K562 (cell line): ENCODE results near the gene DLGAP5. TPM values are rescaled to one million over a fixed set of nuclear protein-coding genes. Genes with fewer than 3 reads are reported as not detected.

Experiments used
- CBX8 ChIP-seq: fragments of 200-600 bp; sonication (generic); IDR thresholded peaks from 2 replicates; pipeline ENCODE4 v1.6.1; 2012; ENCODE audit warnings: borderline replicate concordance, mixed run types, low read depth, mild to moderate bottlenecking, moderate library complexity, mixed read lengths, low read length, control low read depth, inconsistent platforms; ENCODE audit not compliant: poor library complexity, severe bottlenecking; ENCODE audit errors: extremely low read depth
- CREB3 ChIP-seq: fragments of 450-650 bp; conservative IDR thresholded peaks from 2 replicates; pipeline ENCODE4 v1.6.1; 2016; ENCODE audit warnings: missing genetic modification characterization, low read depth, mild to moderate bottlenecking, missing compliant biosample characterization, moderate library complexity
- ELF1 ChIP-seq: fragments of 200-800 bp; sonication (Bioruptor generic); IDR thresholded peaks from 2 replicates; pipeline ENCODE4 v1.6.1; 2016; ENCODE audit warnings: missing genetic modification characterization, missing compliant biosample characterization
- JUN ChIP-seq, 2 experiments: sonication (generic) in 1 of 2; formaldehyde crosslinking in 1 of 2; IDR thresholded peaks; 2 replicates each; pipeline versions ENCODE4 v1.6.1 to v1.8.0; 2012 to 2022; ENCODE audit warnings: borderline replicate concordance in 2 of 2, mild to moderate bottlenecking in 2 of 2, improper control_type of control experiment in 1 of 2, low read depth in 1 of 2, low read length in 1 of 2, missing genetic modification reagents in 1 of 2
- JUND ChIP-seq, 2 experiments: IDR thresholded peaks; 2 replicates in 1 of 2; 3 replicates in 1 of 2; pipeline ENCODE4 v1.6.1; 2011; ENCODE audit warnings: borderline replicate concordance in 2 of 2, low read depth in 2 of 2, low read length in 2 of 2, improper control_type of control experiment in 1 of 2, missing biosample characterization in 1 of 2, missing genetic modification characterization in 1 of 2, missing genetic modification reagents in 1 of 2
- NR0B1 ChIP-seq: fragments of 450-650 bp; IDR thresholded peaks from one replicate; pipeline ENCODE4 v1.6.1; 2018; ENCODE audit warnings: mild to moderate bottlenecking, moderate library complexity; ENCODE audit not compliant: partially characterized antibody
- PCBP1 ChIP-seq: fragments of 200-400 bp; formaldehyde crosslinking; IDR thresholded peaks from 2 replicates; pipeline ENCODE4 v1.6.1; 2018; ENCODE audit warnings: mild to moderate bottlenecking, low read depth, low read length; ENCODE audit not compliant: poor library complexity, severe bottlenecking
- SPI1 ChIP-seq: IDR thresholded peaks from 2 replicates; pipeline ENCODE4 v1.6.1; 2011; ENCODE audit warnings: low read depth, low read length, control low read depth, borderline replicate concordance
- TEAD2 ChIP-seq: fragments of 450-650 bp; IDR thresholded peaks from 2 replicates; pipeline ENCODE4 v1.6.1; 2016; ENCODE audit warnings: missing genetic modification characterization, control low read depth, missing compliant biosample characterization
- TOE1 ChIP-seq, 2 experiments: fragments of 450-650 bp in 1 of 2; sonication (generic) in 1 of 2; formaldehyde crosslinking in 1 of 2; IDR thresholded peaks; 2 replicates each; pipeline versions ENCODE4 v1.7.1 to v1.8.0; 2016 to 2022; ENCODE audit warnings: borderline replicate concordance in 2 of 2, mild to moderate bottlenecking in 2 of 2, antibody characterized with exemption in 1 of 2, inconsistent platforms in 1 of 2, low read depth in 1 of 2, missing genetic modification reagents in 1 of 2, moderate library complexity in 1 of 2
- ZKSCAN8 ChIP-seq: fragments of 200-800 bp; sonication (Bioruptor generic); IDR thresholded peaks from 2 replicates; pipeline ENCODE4 v1.6.1; 2016; ENCODE audit warnings: missing genetic modification characterization, missing compliant biosample characterization
- ZNF134 ChIP-seq: fragments of 250-450 bp; sonication (Bioruptor Pico); conservative IDR thresholded peaks from 2 replicates; pipeline ENCODE4 v1.4.0; 2020
- ZNF431 ChIP-seq: sonication (generic); formaldehyde crosslinking; IDR thresholded peaks from 2 replicates; pipeline ENCODE4 v1.8.0; 2022; ENCODE audit warnings: mild to moderate bottlenecking, missing genetic modification reagents
- polyA plus RNA-seq, 8 experiments: library from polyadenylated mRNA; depleted of rRNA in 4 of 8; stranded (reverse) in 5 of 8; unstranded in 3 of 8; fragments of >200 nt; fragmentation: Nextera tagmentation in 2 of 8; fragmentation: Illumina TruSeq in 1 of 8; extraction: Ambion mirVana in 2 of 8; extraction: Trizol in 1 of 8; gene quantifications; 2 replicates each; pipeline versions ENCODE4 v1.2.1 to v1.2.3, GENCODE V29; 2011 to 2014; ENCODE audit warnings: inconsistent platforms in 1 of 8, missing spikeins in 1 of 8
- total RNA-seq, 7 experiments: library from RNA; depleted of rRNA in 6 of 7; stranded (reverse); fragments of >200 nt in 6 of 7; fragmentation: Illumina TruSeq in 2 of 7; extraction: Trizol in 2 of 7; gene quantifications; 2 replicates each; pipeline versions ENCODE4 v1.2.1 to v1.2.3, GENCODE V29; 2011 to 2021; ENCODE audit warnings: low replicate concordance in 1 of 7
- TF ChIP-seq, protein P1 (sequence below): fragments of 450-650 bp; formaldehyde crosslinking; IDR thresholded peaks from 2 replicates; pipeline ENCODE4 v1.4.0; 2020; ENCODE audit warnings: mild to moderate bottlenecking, moderate library complexity
- TF ChIP-seq, protein P2 (sequence below): fragments of 250-450 bp; sonication (Bioruptor Pico); IDR thresholded peaks from 2 replicates; pipeline ENCODE4 v1.4.0; 2020; ENCODE audit warnings: mild to moderate bottlenecking, moderate library complexity
- TF ChIP-seq, protein P3 (sequence below), 2 experiments: fragments of 450-650 bp in 1 of 2; sonication (generic) in 1 of 2; formaldehyde crosslinking in 1 of 2; IDR thresholded peaks in 1 of 2; conservative IDR thresholded peaks in 1 of 2; 2 replicates each; pipeline versions ENCODE4 v1.6.1 to v1.8.1; 2016 to 2023; ENCODE audit warnings: mild to moderate bottlenecking in 2 of 2, moderate library complexity in 2 of 2, inconsistent platforms in 1 of 2, missing genetic modification reagents in 1 of 2

Gene DLGAP5
- total and polyA plus RNA-seq, 9 of the 15 experiments (the other 6 are each of a cell fraction or from before 2014, with no cell fraction given): 39.1 to 80.0 (median 59.9) TPM

GRCh38 chr14:55107766-55108554 is 83.4 kb downstream of the DLGAP5 start (continued):
- TF ChIP-seq, protein P1, sequence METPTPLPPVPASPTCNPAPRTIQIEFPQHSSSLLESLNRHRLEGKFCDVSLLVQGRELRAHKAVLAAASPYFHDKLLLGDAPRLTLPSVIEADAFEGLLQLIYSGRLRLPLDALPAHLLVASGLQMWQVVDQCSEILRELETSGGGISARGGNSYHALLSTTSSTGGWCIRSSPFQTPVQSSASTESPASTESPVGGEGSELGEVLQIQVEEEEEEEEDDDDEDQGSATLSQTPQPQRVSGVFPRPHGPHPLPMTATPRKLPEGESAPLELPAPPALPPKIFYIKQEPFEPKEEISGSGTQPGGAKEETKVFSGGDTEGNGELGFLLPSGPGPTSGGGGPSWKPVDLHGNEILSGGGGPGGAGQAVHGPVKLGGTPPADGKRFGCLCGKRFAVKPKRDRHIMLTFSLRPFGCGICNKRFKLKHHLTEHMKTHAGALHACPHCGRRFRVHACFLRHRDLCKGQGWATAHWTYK (CRISPR knock-in tag): peak; percentile 62; the same call in 1 of the 2 replicates
- TF ChIP-seq NR0B1 (no peak), PCBP1 (no peak), ELF1 (tag) (peak; percentile 45), TEAD2 (tag) (peak; percentile 20; the same call in 1 of the 2 replicates), JUND (IDR thresholded peaks at IDR 0.05; ENCODE audit: borderline replicate concordance, low read depth, low read length) (peak; percentile 99), JUND (tag; IDR thresholded peaks at IDR 0.05; ENCODE audit: borderline replicate concordance, low read depth, low read length) (peak; percentile 96), CREB3 (peak; percentile 80), ZKSCAN8 (CRISPR knock-in tag) (peak; percentile 85; the same call in 1 of the 2 replicates), CBX8 (no peak), ZNF431 (CRISPR knock-in tag) (peak; percentile 64; the same call in 1 of the 2 replicates), TOE1 (IDR thresholded peaks at IDR 0.05; ENCODE audit: borderline replicate concordance) (peak; percentile 73), TOE1 (CRISPR knock-in tag; IDR thresholded peaks at IDR 0.05; ENCODE audit: borderline replicate concordance, low read depth) (no peak), SPI1 (peak; percentile 31; the same call in 1 of the 2 replicates), JUN (IDR thresholded peaks at IDR 0.05; ENCODE audit: borderline replicate concordance, low read depth, low read length) (peak; percentile 86; the same call in 1 of the 2 replicates), JUN (CRISPR knock-in tag; IDR thresholded peaks at IDR 0.05; ENCODE audit: borderline replicate concordance) (no peak; the same call in 1 of the 2 replicates), ZNF134 (CRISPR knock-in tag) (peak; percentile 32)
- TF ChIP-seq, protein P2, sequence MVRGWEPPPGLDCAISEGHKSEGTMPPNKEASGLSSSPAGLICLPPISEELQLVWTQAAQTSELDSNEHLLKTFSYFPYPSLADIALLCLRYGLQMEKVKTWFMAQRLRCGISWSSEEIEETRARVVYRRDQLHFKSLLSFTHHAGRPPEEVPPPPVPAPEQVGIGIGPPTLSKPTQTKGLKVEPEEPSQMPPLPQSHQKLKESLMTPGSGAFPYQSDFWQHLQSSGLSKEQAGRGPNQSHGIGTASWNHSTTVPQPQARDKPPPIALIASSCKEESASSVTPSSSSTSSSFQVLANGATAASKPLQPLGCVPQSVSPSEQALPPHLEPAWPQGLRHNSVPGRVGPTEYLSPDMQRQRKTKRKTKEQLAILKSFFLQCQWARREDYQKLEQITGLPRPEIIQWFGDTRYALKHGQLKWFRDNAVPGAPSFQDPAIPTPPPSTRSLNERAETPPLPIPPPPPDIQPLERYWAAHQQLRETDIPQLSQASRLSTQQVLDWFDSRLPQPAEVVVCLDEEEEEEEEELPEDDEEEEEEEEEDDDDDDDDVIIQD: peak; percentile 75; the same call in 1 of the 2 replicates
- TF ChIP-seq, protein P3, sequence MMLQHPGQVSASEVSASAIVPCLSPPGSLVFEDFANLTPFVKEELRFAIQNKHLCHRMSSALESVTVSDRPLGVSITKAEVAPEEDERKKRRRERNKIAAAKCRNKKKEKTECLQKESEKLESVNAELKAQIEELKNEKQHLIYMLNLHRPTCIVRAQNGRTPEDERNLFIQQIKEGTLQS (IDR thresholded peaks at IDR 0.05): peak; percentile 96
- TF ChIP-seq, protein P3 (CRISPR knock-in tag; conservative IDR thresholded peaks at IDR 0.05): peak; percentile 75; the same call in 1 of the 2 replicates
